ENCODE measurements around the gene PAN3. TPM values are rescaled to one million over a fixed set of nuclear protein-coding genes. Genes with fewer than 3 reads are reported as not detected.

Gene PAN3
- total RNA-seq, 4 donors from 2014 or later: 41.7 to 68.3 (median 42.2) TPM

- H3K36me3 ChIP-seq: no peaks in the 10 kb centered on the region
- WGBS: 49% methylated on average over 4 of the region's 4 CpGs
- TF ChIP-seq EP300 (IDR thresholded peaks at IDR 0.05) (no peak), POLR2A (IDR thresholded peaks at IDR 0.05) (no peak), CTCF (IDR thresholded peaks at IDR 0.05) (no peak)
- no peak overlapping the region for H3K27ac ChIP-seq
- H3K27me3 ChIP-seq: no peaks in the 10 kb centered on the region
- DNase-seq (ENCODE audit: low spot score in 2 of 2): no peak
- no peaks in the 10 kb centered on the region for H3K9me3 ChIP-seq
- no peak overlapping the region for H3K4me3 ChIP-seq
- peaks cover 13% of the 10 kb centered on the region for H3K4me1 ChIP-seq
These were observed 199.0 kb downstream of the PAN3 start for GRCh38 chr13:28337166-28338005.

GRCh38 chr13:28338006-28338574, 199.7 kb downstream of the PAN3 start:
- H3K4me3 ChIP-seq: no peak overlapping the region
- TF ChIP-seq EP300 (IDR thresholded peaks at IDR 0.05) (no peak), CTCF (IDR thresholded peaks at IDR 0.05) (no peak), POLR2AphosphoS5 (IDR thresholded peaks at IDR 0.05) (no peak), POLR2A (IDR thresholded peaks at IDR 0.05) (no peak)
- no peaks in the 10 kb centered on the region for H3K9me3 ChIP-seq
- DNase-seq (ENCODE audit: low spot score in 2 of 2): no peak
- no peaks in the 10 kb centered on the region for H3K36me3 ChIP-seq
- no peaks in the 10 kb centered on the region for H3K27me3 ChIP-seq
- WGBS: 53% methylated on average over 4 of the region's 4 CpGs
- H3K4me1 ChIP-seq: peaks cover 13% of the 10 kb centered on the region
- no peak overlapping the region for H3K27ac ChIP-seq

GRCh38 chr13:28338742-28339141, 200.4 kb downstream of the PAN3 start:
- no peaks in the 10 kb centered on the region for H3K27me3 ChIP-seq

GRCh38 chr13:28339419-28339818, 201.1 kb downstream of the PAN3 start:
- H3K27me3 ChIP-seq: no peaks in the 10 kb centered on the region
- no peaks in the 10 kb centered on the region for H3K9me3 ChIP-seq
- WGBS: 93% methylated on average over 2 of the region's 2 CpGs
- no peak overlapping the region for H3K4me3 ChIP-seq
- no peak overlapping the region for H3K27ac ChIP-seq
- no peaks in the 10 kb centered on the region for H3K36me3 ChIP-seq
- no peak for DNase-seq (ENCODE audit: low spot score in 2 of 2)
- H3K4me1 ChIP-seq: peaks cover 13% of the 10 kb centered on the region
- TF ChIP-seq EP300 (IDR thresholded peaks at IDR 0.05) (no peak), POLR2A (IDR thresholded peaks at IDR 0.05) (no peak), POLR2AphosphoS5 (IDR thresholded peaks at IDR 0.05) (no peak), CTCF (IDR thresholded peaks at IDR 0.05) (no peak)

More at GRCh38 chr13:28338742-28339141, 200.4 kb downstream of the PAN3 start:
- no peaks in the 10 kb centered on the region for H3K9me3 ChIP-seq
- no peaks in the 10 kb centered on the region for H3K36me3 ChIP-seq
- no peak for DNase-seq (ENCODE audit: low spot score in 2 of 2)
- H3K27ac ChIP-seq: no peak overlapping the region
- H3K4me3 ChIP-seq: no peak overlapping the region
- peaks cover 13% of the 10 kb centered on the region for H3K4me1 ChIP-seq
- TF ChIP-seq POLR2AphosphoS5 (IDR thresholded peaks at IDR 0.05): no peak
- no peak for TF ChIP-seq POLR2A (IDR thresholded peaks at IDR 0.05)
- TF ChIP-seq EP300 (IDR thresholded peaks at IDR 0.05): no peak
- TF ChIP-seq CTCF (IDR thresholded peaks at IDR 0.05): no peak
- WGBS: 87% methylated on average over 5 of the region's 6 CpGs

- H3K36me3 ChIP-seq: no peaks in the 10 kb centered on the region
- no peak for TF ChIP-seq POLR2AphosphoS5 (IDR thresholded peaks at IDR 0.05)
- no peak for TF ChIP-seq CTCF (IDR thresholded peaks at IDR 0.05)
- no peak for TF ChIP-seq POLR2A (IDR thresholded peaks at IDR 0.05)
- TF ChIP-seq EP300 (IDR thresholded peaks at IDR 0.05): no peak
- H3K27me3 ChIP-seq: peaks cover 3% of the 10 kb centered on the region
- H3K27ac ChIP-seq: no peak overlapping the region
- H3K9me3 ChIP-seq: no peaks in the 10 kb centered on the region
- no peak overlapping the region for H3K4me3 ChIP-seq
- peaks cover 13% of the 10 kb centered on the region for H3K4me1 ChIP-seq
- DNase-seq (ENCODE audit: low spot score in 2 of 2): no peak
- 47% methylated on average over 2 of the region's 2 CpGs for WGBS
These were observed 202.0 kb downstream of the PAN3 start for GRCh38 chr13:28340272-28340793.
